ENCODE results near the gene SMIM5. TPM values are rescaled to one million over a fixed set of nuclear protein-coding genes. Genes with fewer than 3 reads are reported as not detected.

SMIM5 gene
- polyA plus RNA-seq, 1 donor (not counting 4 experiments of a cell fraction or from before 2014, with no cell fraction given) = 0.24 TPM

DNA sequence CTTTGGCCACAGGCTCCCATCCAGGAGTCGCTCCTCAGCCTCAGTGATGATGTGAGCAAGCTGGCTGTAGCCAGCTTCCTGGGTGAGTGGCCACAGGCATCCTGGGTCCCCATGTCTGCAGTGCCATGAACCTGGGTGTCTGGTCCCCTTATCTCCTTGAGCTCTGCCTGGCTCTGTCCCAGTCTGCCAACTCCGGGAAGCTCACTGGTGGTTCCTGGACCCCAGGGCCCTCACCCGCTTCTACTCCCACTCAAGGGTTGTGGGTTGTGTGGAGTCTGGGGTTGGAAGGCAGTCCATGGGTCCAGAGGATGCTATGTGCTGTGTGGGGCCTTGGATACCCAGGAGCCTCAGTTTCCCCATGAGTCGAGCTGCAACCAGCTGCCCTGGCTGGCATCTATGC, 11.7 kb upstream of the SMIM5 start:
- H3K27me3 ChIP-seq (ENCODE audit: control insufficient read depth, extremely low read depth, insufficient read depth, low read length) = peaks cover 13% of the 10 kb centered on the region
- no peaks in the 10 kb centered on the region for H3K4me1 ChIP-seq (ENCODE audit: control insufficient read depth, extremely low read depth, insufficient read depth, low read length)
- no peaks in the 10 kb centered on the region for H3K79me2 ChIP-seq (ENCODE audit: control insufficient read depth, insufficient read depth, low read length)
- no peaks in the 10 kb centered on the region for H4K20me1 ChIP-seq (ENCODE audit: control insufficient read depth, extremely low read depth, insufficient read depth, low read length)
- DNase-seq (ENCODE audit: low read depth, low spot score) = no peak
- no peak overlapping the region for H3K4me3 ChIP-seq (ENCODE audit: control insufficient read depth in 2 of 3, extremely low read depth in 1 of 3, insufficient read depth in 2 of 3, low read depth in 1 of 3, low read length in 3 of 3)
- dilution Hi-C loops (cut with MboI; ENCODE audit: extremely low pct_ligation_motif_present, low sequenced_read_pairs) = no loop called here
- no peaks in the 10 kb centered on the region for H3K9me3 ChIP-seq (ENCODE audit: control insufficient read depth, low read depth, low read length)
- H3K9me1 ChIP-seq (ENCODE audit: control insufficient read depth, extremely low read depth, insufficient read depth, low read length) = no peaks in the 10 kb centered on the region
- no peak overlapping the region for H2AFZ ChIP-seq (ENCODE audit: control insufficient read depth, low read length)
- no peak for FAIRE-seq
- peaks cover 2 to 3% of the 10 kb centered on the region in 2 experiments for H3K36me3 ChIP-seq (ENCODE audit: control insufficient read depth in 2 of 2, extremely low read depth in 1 of 2, insufficient read depth in 2 of 2, low read length in 2 of 2)
- no peak overlapping the region for H3K9ac ChIP-seq (ENCODE audit: control insufficient read depth, extremely low read depth, insufficient read depth, low read length)
- H3K4me2 ChIP-seq (ENCODE audit: control insufficient read depth, extremely low read depth, insufficient read depth, low read depth, low read length) = no peak overlapping the region
- no peak for TF ChIP-seq EZH2 (IDR thresholded peaks at IDR 0.05; ENCODE audit: low read length)
- no peak overlapping the region for H3K27ac ChIP-seq (ENCODE audit: control insufficient read depth, insufficient read depth, low read length)

- no peak for DNase-seq (ENCODE audit: low read depth, low spot score)
- Histone ChIP-seq H3K4me2 (ENCODE audit: control insufficient read depth, extremely low read depth, insufficient read depth, low read depth, low read length) (no peak overlapping the region), H3K4me3 (ENCODE audit: control insufficient read depth in 2 of 3, extremely low read depth in 1 of 3, insufficient read depth in 2 of 3, low read depth in 1 of 3, low read length in 3 of 3) (no peak overlapping the region), H3K36me3 (ENCODE audit: control insufficient read depth in 2 of 2, extremely low read depth in 1 of 2, insufficient read depth in 2 of 2, low read length in 2 of 2) (peaks cover 2 to 3% of the 10 kb centered on the region in 2 experiments), H3K79me2 (ENCODE audit: control insufficient read depth, insufficient read depth, low read length) (no peaks in the 10 kb centered on the region), H3K9me1 (ENCODE audit: control insufficient read depth, extremely low read depth, insufficient read depth, low read length) (no peaks in the 10 kb centered on the region), H3K9ac (ENCODE audit: control insufficient read depth, extremely low read depth, insufficient read depth, low read length) (no peak overlapping the region), H3K27ac (ENCODE audit: control insufficient read depth, insufficient read depth, low read length) (no peak overlapping the region), H3K9me3 (ENCODE audit: control insufficient read depth, low read depth, low read length) (no peaks in the 10 kb centered on the region), H4K20me1 (ENCODE audit: control insufficient read depth, extremely low read depth, insufficient read depth, low read length) (no peaks in the 10 kb centered on the region), H2AFZ (ENCODE audit: control insufficient read depth, low read length) (no peak overlapping the region), H3K4me1 (ENCODE audit: control insufficient read depth, extremely low read depth, insufficient read depth, low read length) (no peaks in the 10 kb centered on the region), H3K27me3 (ENCODE audit: control insufficient read depth, extremely low read depth, insufficient read depth, low read length) (peaks cover 13% of the 10 kb centered on the region)
- dilution Hi-C loops (cut with MboI; ENCODE audit: extremely low pct_ligation_motif_present, low sequenced_read_pairs) = no loop called here
- TF ChIP-seq CTCF (optimal IDR thresholded peaks at IDR 0.05 in 1 of 3, IDR thresholded peaks at IDR 0.05 in 1 of 3, conservative IDR thresholded peaks at IDR 0.05 in 1 of 3; ENCODE audit: extremely low read depth in 1 of 3, insufficient read depth in 2 of 3, low read length in 3 of 3) (no peak), EZH2 (IDR thresholded peaks at IDR 0.05; ENCODE audit: low read length) (no peak)
- FAIRE-seq = no peak
These were observed 11.2 kb upstream of the SMIM5 start for GRCh38 chr17:75622076-75622475.

- H3K27ac ChIP-seq (ENCODE audit: control insufficient read depth, insufficient read depth, low read length) = no peak overlapping the region
- no peaks in the 10 kb centered on the region for H3K9me3 ChIP-seq (ENCODE audit: control insufficient read depth, low read depth, low read length)
- H3K27me3 ChIP-seq (ENCODE audit: control insufficient read depth, extremely low read depth, insufficient read depth, low read length) = peaks cover 13% of the 10 kb centered on the region
- H2AFZ ChIP-seq (ENCODE audit: control insufficient read depth, low read length) = no peak overlapping the region
- TF ChIP-seq CTCF (optimal IDR thresholded peaks at IDR 0.05 in 1 of 3, IDR thresholded peaks at IDR 0.05 in 1 of 3, conservative IDR thresholded peaks at IDR 0.05 in 1 of 3; ENCODE audit: extremely low read depth in 1 of 3, insufficient read depth in 2 of 3, low read length in 3 of 3) (no peak), EZH2 (IDR thresholded peaks at IDR 0.05; ENCODE audit: low read length) (no peak)
- H3K79me2 ChIP-seq (ENCODE audit: control insufficient read depth, insufficient read depth, low read length) = no peaks in the 10 kb centered on the region
- H3K9me1 ChIP-seq (ENCODE audit: control insufficient read depth, extremely low read depth, insufficient read depth, low read length) = no peaks in the 10 kb centered on the region
- DNase-seq (ENCODE audit: low read depth, low spot score) = no peak
- dilution Hi-C loops (cut with MboI; ENCODE audit: extremely low pct_ligation_motif_present, low sequenced_read_pairs) = no loop called here
- no peak for FAIRE-seq
- H3K4me1 ChIP-seq (ENCODE audit: control insufficient read depth, extremely low read depth, insufficient read depth, low read length) = no peaks in the 10 kb centered on the region
- H3K9ac ChIP-seq (ENCODE audit: control insufficient read depth, extremely low read depth, insufficient read depth, low read length) = no peak overlapping the region
- H3K4me2 ChIP-seq (ENCODE audit: control insufficient read depth, extremely low read depth, insufficient read depth, low read depth, low read length) = no peak overlapping the region
- H4K20me1 ChIP-seq (ENCODE audit: control insufficient read depth, extremely low read depth, insufficient read depth, low read length) = no peaks in the 10 kb centered on the region
- no peak overlapping the region for H3K4me3 ChIP-seq (ENCODE audit: control insufficient read depth in 2 of 3, extremely low read depth in 1 of 3, insufficient read depth in 2 of 3, low read depth in 1 of 3, low read length in 3 of 3)
- H3K36me3 ChIP-seq (ENCODE audit: control insufficient read depth in 2 of 2, extremely low read depth in 1 of 2, insufficient read depth in 2 of 2, low read length in 2 of 2) = peaks cover 2 to 7% of the 10 kb centered on the region in 2 experiments
These were observed 10.4 kb upstream of the SMIM5 start for GRCh38 chr17:75622771-75623273.

Data from keratinocyte (primary cell).